GM19193 (cell line): ENCODE results near the gene B3GALT5.

Experiments used
- POLR2A ChIP-seq: IDR thresholded peaks from 4 replicates; pipeline ENCODE4 v1.6.1; 2011; ENCODE audit not compliant: insufficient read depth, insufficient read length; ENCODE audit errors: extremely low read depth

The B3GALT5 gene

GRCh38 chr21:39664586-39664985 lies 51.8 kb downstream of the B3GALT5 start:
- TF ChIP-seq POLR2A, result no peak

- no peak for TF ChIP-seq POLR2A
These were observed 53.3 kb downstream of the B3GALT5 start for GRCh38 chr21:39666026-39666425.

DNA sequence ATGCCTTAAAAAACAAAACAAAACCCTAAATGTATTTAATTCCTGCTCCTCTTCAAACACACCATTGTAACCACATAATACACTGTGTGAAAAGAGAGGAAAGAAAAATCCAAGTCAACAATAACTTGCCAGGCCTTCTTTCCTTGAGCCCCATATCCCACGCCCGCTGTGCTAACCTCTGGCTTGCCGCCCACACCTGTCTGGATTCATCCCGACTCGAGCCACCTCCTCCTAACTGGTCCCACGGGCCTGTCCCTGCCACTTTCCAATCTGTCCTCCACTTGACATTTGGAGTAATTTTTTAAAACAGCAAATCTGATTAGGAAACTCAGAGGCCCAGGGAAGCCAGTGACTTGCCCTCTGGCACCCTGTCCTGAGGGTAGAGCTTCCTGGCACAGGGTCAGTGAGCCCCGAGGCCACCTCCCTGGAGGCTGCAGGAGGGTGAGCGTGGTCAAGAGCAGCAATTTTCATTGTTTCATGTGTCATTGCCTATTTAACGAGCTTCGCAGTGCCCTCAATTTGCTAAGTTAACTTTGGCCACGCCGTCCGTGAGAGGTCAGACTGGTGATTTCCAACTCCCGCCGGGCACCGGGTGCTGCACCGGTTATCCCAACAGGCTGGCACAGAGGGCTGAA lies 54.1 kb downstream of the B3GALT5 start:
- TF ChIP-seq POLR2A, result no peak

GRCh38 chr21:39667353-39667891 lies 54.7 kb downstream of the B3GALT5 start:
- no peak for TF ChIP-seq POLR2A

- TF ChIP-seq POLR2A, result no peak
These were observed 55.6 kb downstream of the B3GALT5 start for GRCh38 chr21:39668369-39668768.

DNA sequence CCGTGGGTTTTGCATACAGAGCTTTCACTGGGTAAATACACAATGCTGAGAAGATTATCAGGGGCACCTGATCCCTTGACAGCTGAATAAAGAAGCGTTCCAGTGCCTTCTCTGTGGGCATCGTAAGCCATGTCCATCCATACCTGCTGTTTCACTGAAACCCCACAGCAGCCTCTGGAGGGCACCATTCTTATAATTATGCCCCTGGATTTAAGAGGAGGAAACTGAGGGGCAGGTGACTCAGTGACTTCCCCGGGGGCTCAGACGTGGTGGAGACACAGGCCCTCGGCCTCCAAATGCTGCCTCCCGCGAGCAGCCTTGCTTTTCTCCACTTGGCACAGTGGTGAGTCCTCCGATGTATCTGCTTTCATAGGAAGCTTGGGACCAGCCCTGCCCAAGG lies 56.7 kb downstream of the B3GALT5 start:
- TF ChIP-seq POLR2A, result no peak

DNA sequence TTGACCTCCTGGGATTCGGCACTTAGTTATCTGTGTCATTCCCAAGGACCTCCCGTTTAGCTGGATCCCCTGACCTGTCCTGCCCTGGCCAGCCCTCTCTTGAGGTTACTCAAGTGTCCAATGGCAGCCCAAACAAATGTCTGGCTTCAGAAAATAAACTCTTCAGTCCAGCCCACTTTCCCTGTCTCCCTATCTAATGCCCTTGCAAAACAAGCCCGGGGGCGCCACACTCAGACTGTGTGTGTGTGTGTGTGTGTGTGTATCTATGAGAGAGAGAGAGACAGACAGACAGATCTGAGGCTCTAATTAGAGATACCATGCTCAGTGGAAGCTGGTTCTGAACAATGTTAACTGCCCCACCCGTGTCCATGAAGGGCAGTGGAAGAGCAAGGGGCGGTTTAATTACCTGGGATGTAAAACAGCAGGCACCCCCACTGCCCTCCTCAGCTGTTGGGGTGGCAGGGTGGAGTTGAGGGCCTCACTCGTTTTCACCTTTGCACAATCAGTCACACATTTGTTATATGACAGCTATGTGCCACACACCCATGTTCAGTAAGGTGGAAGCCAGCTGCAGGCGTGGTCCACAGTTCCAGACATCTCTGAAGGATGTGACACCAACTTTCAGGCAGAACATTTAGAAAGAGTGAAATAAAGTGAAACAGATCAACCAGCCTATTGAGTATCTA lies 57.4 kb downstream of the B3GALT5 start:
- TF ChIP-seq POLR2A, result no peak

GRCh38 chr21:39670701-39671100 lies 58.0 kb downstream of the B3GALT5 start:
- TF ChIP-seq POLR2A, result no peak

DNA sequence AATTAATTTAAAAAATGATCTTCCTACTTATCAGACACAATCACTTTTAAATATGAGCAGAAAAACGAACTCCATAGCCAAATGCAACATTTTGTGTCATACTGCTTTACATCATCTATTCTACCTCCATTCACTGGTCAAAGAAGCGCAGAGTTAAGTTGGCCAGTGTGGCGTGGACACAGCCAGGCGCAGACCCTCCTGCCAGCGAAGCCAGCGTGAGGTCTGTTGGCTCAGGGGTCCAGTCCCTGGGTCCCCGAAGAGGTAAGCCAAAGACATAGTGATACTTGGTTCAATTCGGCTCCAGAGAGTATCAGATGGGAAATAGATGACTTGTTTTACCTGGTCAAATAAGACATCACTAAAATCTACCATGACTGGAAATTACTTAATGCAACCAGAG lies 59.2 kb downstream of the B3GALT5 start:
- TF ChIP-seq POLR2A, result no peak

- no peak for TF ChIP-seq POLR2A
These were observed 60.4 kb downstream of the B3GALT5 start for GRCh38 chr21:39673163-39673562.

DNA sequence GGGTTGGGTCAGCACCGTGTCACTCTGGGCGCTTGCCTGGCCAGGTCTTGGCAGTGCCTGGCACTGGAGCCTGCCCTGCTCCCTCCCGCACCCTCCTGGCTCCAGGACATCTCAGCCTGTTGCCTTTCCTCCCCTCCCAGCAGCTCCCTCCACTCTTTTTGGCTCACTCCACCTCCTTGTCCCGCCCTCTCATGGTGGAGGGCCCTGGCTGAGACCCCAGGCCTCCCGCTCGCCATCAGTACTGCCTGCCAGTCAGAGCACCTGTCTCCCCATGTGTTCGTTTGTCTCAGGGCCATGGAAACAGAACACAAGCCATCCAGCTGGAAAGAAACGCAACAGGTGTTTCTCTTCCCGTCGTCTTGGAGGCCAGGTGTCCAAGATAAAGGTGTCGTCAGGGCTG lies 61.0 kb downstream of the B3GALT5 start:
- no peak for TF ChIP-seq POLR2A

DNA sequence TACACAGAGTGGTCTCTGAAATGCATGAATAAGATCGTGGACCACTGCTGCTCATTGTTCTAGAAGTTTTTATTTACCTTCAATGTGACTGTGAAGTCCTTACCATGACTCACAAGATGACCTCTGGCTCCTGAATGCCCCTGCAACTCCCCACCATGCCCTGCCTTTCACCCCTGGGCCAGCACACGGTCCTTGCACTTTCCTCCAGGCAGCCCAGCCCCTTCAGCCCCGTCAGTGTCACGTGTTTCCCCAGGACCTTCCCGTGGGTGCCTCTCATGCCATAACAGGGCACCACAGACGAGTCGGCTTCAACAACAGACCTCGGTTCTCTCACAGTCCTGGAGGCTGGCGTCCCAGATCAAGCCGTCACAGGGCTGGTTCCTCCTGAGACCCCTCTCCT lies 62.1 kb downstream of the B3GALT5 start:
- TF ChIP-seq POLR2A, result no peak

DNA sequence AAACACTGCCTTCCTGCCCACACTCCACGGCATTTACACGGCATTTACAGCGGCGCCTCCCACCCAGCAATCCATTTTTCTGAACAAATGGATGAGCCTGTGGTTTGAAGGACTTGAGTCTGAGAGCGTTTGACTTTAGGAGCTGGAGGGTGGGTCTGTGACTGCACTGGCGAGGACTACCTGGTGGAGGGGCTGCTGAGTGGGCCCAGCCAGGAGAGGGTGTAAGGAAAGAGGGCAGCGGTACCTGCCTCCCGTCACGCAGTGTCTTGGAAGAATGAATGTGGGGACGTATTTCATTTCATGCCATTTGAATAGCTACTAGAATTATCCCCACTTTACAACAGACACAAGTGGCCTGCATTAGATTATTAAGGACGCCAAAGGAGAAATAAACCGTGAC lies 62.9 kb downstream of the B3GALT5 start:
- no peak for TF ChIP-seq POLR2A

DNA sequence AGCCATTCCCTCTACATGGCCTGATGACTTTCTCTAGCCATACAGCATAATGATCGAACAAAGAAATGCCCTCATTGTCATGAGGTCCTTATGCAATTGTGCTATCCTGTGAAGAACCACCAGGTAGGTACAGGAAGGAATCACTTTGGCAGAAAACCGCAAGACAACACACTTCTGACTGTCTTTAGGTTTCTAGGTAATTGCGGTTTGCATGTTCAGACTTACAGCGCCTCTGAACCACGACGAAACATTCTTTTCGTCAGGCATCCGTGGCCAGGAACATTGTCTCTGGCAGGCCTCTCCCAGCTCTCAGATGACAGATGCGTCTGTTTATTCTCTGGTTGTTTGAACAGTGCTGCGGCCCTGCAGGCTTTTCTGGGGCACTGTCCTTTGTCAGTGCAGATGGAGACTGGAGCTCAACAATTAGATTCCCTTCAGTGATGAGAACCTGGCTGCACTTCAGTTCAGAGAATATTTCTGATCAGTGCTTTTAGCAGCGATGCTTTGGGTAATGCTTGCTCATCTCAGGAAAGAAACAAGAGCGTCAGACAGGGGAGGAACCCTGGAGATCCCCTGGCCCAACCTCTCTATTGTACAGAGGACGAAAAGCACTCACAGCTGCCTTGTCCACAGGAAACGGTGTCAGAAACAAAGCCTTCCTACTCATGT lies 63.4 kb downstream of the B3GALT5 start:
- no peak for TF ChIP-seq POLR2A

DNA sequence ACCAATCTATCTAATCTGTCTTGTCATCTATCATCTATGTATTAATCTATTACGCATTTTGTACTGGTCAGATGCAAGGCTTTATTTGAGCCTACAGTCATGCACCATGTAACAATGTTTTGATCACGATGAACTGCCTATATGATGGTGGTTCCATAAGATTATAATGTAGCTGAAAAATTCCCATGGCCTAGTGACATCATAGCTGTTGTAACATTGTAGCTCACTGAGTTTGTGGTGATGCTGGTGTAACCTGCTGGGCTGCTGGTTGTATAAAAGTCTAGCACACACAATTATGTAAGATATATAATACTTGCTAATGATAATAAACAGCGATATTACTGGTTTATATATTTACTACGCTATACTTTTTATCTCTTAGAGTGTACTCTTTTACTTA lies 67.5 kb downstream of the B3GALT5 start:
- TF ChIP-seq POLR2A, result no peak

DNA sequence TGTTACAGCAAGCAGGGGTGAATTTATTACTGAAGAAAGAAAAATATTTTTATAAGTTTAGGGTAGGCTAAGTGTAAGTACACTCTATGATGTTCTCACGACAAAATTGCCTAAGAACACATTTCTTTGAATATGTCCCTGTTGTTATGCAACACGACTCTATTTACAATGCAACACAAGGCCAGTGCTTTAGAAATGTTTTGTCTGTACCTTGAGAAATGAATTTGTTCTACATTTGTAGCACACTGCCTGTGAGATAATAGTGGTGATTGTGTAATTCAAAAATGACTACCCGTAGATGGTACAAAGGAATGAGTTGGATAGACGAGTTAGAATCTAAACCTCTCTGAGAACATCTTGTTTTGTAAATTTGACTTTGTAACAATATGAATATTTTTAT lies 68.5 kb downstream of the B3GALT5 start:
- TF ChIP-seq POLR2A, result no peak

GRCh38 chr21:39681845-39682244 lies 69.1 kb downstream of the B3GALT5 start:
- TF ChIP-seq POLR2A, result no peak

DNA sequence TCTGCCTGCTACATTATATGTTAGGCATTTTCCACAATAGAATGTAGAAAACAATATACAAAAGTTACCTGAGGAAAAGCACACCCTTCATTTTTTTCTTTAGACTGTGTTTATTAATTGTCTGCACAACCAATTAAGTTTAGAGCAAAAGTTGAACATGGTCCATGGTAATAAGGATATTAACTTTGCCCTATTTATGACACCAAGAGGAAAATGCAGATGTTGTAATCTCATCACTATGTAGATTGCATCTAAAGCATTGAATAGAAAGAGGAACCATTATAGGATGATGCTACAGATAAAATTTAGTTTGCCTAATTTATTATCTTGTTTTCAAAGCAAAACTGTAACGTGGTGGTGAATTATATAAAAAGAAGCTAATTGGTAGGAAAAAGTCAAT lies 72.5 kb downstream of the B3GALT5 start:
- no peak for TF ChIP-seq POLR2A
